GM06990 (cell line): ENCODE measurements around the gene ARPP21.

ENCODE experiments used
- DNase-seq: peaks from one replicate; pipeline ENCODE4 v3.0.0-alpha.2; 2011; ENCODE audit not compliant: insufficient read length; ENCODE audit errors: extremely low read depth
- H3K27me3 ChIP-seq: replicated peaks from 2 replicates; pipeline ENCODE4 v1.6.0; 2011; ENCODE audit warnings: low read length; ENCODE audit not compliant: control insufficient read depth, insufficient read depth
- H3K36me3 ChIP-seq: 2 replicates; pipeline ENCODE4 v1.5.1; 2011; ENCODE audit warnings: low read length; ENCODE audit not compliant: control insufficient read depth, insufficient read depth
- H3K4me3 ChIP-seq: replicated peaks from 2 replicates; pipeline ENCODE4 v1.5.1; 2011; ENCODE audit warnings: low read depth, mild to moderate bottlenecking, control low read depth, low read length
- TF ChIP-seq, protein P1 (sequence below): IDR thresholded peaks from 2 replicates; pipeline ENCODE4 v1.5.1; 2011; ENCODE audit warnings: low read length, control low read depth, mild to moderate bottlenecking, inconsistent platforms; ENCODE audit not compliant: insufficient read depth, poor library complexity, severe bottlenecking

Gene ARPP21

DNA sequence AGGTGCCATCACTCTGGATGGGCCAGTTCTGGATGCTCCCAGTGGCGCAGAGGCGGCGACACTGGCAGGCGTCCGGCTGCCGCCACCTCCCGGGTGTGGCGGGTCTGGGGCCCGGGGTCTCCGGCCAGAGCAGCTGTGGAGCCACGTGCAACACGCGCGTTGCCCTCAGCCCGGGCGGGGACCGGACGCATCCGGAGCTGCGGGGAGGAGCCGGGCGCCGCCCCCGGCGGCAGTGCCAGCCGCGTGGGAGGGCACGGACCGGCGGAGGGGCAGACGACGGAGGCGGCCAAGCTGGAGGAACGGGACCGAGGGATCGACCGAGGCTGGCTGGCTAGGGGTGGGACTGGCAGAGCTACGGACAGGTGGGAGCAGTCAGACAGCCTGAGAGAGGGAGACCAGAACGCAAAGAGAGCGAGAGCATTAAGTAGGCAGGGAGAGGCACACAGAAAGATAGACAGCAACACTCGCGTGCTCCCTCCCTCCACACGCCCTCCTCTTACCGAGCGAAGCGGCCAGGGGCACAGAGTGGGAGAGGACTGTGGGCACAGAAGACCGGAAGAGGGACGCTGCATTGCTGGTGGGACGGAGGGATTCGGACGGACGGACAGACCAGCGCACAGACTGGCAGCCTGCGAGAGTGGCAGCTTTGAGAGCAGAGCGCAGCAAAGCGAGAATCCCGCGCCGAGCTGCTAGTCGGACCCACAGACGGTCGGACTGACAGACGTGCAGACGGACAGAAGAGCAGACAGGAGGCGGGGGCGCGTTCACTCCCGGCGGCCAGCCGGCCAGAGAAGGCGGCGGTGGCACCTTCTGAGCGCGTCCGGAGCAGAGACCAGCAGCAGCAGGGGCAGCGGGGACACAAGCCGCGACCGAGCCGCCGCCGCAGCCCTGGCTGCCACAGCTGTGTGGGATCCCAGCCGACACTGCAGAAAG, at the start of gene ARPP21:
ARPP21 (plus strand) TSS at position 272 of the 933 bp plus-strand sequence. CDS start 42,227 bp downstream, outside the sequence.
- peak; percentile 30 for DNase-seq

DNA sequence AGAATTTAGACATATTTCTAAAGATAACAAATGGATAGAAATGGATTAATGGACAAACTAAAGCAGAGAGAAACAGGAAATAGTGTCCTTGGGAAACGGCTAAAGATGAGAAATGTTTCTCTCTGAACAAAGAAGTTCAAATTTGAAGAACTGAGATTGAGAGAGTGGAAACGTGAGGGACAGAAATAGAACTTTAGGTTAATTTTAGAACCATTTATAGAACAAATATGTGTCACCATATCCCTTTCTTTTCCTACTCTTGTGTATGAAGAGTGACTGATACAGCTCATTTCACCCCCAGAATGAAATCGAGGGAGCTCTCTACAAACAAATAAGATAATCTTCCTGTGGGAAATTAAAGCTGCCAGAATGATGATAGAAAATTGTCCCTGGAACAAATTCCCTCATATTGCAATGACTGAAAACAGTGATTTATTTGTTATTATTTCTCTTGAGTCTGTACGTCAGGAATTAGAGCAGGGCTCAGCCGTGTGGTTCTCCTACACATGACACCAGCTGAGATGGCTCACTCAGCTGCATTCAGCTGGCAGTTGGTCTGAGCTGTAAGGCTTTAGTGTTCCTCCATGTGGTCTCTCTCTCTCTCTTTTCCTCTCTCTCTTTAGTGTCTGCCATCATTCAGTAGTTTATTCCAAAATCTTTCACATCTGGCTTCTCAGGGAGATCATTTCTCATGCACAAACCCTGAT, 46.6 kb upstream of the ARPP21 start:
- TF ChIP-seq, protein P1, sequence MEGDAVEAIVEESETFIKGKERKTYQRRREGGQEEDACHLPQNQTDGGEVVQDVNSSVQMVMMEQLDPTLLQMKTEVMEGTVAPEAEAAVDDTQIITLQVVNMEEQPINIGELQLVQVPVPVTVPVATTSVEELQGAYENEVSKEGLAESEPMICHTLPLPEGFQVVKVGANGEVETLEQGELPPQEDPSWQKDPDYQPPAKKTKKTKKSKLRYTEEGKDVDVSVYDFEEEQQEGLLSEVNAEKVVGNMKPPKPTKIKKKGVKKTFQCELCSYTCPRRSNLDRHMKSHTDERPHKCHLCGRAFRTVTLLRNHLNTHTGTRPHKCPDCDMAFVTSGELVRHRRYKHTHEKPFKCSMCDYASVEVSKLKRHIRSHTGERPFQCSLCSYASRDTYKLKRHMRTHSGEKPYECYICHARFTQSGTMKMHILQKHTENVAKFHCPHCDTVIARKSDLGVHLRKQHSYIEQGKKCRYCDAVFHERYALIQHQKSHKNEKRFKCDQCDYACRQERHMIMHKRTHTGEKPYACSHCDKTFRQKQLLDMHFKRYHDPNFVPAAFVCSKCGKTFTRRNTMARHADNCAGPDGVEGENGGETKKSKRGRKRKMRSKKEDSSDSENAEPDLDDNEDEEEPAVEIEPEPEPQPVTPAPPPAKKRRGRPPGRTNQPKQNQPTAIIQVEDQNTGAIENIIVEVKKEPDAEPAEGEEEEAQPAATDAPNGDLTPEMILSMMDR, result no peak
- peak; percentile 6 for DNase-seq
- no peaks in the 10 kb centered on the region for H3K27me3 ChIP-seq
- H3K36me3 ChIP-seq, result no peaks in the 10 kb centered on the region
- no peak overlapping the region for H3K4me3 ChIP-seq

More for the DNA sequence above, at the start of gene ARPP21:
- TF ChIP-seq, protein P1, result no peak
- Histone ChIP-seq H3K4me3 (no peak within 1 kb of the TSS), H3K27me3 (peaks cover 4% of the 10 kb centered on the region; the same call in 1 of the 2 replicates), H3K36me3 (no peaks in the 10 kb centered on the region)

DNA sequence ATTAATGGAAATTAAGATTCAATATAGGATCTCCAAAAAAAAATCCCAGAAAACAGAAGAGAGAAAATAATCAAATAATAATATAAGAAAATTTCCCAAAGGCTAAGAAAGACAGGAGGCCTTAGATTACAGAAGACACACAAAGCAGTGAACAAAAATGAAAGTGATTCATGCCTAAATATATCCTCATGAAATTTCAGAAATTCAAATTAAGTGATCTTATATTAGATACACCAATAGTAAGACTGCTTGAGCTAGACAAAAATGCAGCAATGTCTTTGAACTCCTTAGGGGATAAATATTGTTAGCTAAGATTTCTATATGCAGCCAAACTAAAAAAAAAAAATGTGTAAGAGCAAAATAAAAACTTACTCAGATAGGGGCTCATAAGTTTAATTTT, 44.6 kb upstream of the ARPP21 start:
- Histone ChIP-seq H3K36me3 (no peaks in the 10 kb centered on the region), H3K4me3 (no peak overlapping the region), H3K27me3 (no peaks in the 10 kb centered on the region)
- DNase-seq, result no peak
- TF ChIP-seq, protein P1, result no peak

DNA sequence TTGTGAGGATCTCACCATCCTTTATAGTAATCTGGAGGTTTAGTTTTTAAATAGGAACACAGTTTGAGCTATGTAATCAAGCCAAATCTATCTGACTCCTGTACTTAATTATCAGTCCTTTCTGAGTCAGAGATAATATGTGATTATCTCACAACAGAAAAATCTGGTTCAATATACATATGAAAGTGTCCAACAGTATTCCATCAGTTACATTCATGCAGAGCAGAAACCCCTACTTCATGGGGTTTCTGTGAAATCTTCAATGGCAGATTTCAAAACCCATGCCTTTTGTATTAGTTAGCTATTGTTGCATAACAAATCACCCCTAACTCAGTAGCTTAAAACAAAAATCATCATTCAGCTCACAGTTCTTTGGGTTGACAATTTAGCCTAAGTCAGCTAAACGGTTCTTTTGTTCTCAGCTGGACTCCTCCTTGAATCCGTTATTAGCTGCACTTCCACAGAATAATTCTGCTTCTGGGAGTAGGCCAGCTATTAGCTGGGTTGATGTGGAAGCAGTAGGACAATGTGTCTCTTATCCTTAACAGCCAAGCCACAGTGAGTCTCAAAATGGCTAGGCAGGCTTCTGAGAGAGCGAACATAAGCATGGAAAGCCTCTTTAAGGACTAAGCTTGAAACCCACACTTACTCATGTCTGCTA, 42.9 kb upstream of the ARPP21 start:
- no peaks in the 10 kb centered on the region for H3K36me3 ChIP-seq
- TF ChIP-seq, protein P1, result no peak
- DNase-seq, result no peak
- no peaks in the 10 kb centered on the region for H3K27me3 ChIP-seq
- H3K4me3 ChIP-seq, result no peak overlapping the region

DNA sequence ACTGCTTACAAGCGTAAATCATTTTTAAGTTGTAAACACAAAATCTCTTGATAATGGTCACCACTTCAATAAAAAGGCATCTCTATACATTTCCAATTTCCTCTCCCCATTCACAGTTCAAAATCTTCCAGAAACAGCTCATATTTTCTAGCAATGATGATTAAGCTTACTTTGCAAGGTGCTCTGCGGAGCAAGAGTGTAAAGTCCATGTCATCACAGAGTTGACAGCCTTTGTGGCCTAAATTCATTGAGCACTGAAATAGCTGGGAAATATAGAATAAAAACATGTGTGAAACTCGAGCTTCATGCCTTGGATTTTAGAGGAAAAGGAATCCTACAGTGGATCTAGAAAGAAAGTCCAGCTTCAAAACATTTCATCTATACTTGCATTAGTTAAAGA, 41.8 kb upstream of the ARPP21 start:
- TF ChIP-seq, protein P1, result no peak
- Histone ChIP-seq H3K27me3 (no peaks in the 10 kb centered on the region), H3K36me3 (no peaks in the 10 kb centered on the region), H3K4me3 (no peak overlapping the region)
- no peak for DNase-seq
